HG02852 (cell line): Measurements from ENCODE around the gene GGCX.
"Not testable (repeated sequence)": the region's sequence is repeated elsewhere in the genome, so short reads cannot be mapped to it uniquely, and the experiment has no call there.

Experiments used
- ATAC-seq: cut with Tn5 transposase; IDR thresholded peaks from one replicate; pipeline ENCODE4 v1.9.1; 2021; ENCODE audit warnings: mild to moderate bottlenecking, moderate library complexity; ENCODE audit not compliant: unreplicated experiment

Gene GGCX

DNA sequence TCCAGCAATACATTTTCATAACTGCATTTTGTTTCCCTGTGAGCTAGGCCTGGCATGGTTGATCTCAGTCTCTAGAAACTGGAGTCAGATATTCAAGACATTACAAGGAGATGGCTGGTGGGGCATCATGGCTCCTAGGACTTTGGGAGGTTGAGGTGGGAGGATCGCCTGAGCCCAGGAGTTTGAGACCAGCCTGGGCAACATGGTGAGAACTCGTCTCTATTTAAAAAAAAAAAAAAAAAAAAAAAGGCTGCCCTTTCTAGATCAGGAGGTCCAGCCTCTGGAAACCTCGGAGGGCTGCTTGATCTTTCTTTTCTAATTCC, 15.7 kb upstream of the GGCX start:
- no peak for ATAC-seq

DNA sequence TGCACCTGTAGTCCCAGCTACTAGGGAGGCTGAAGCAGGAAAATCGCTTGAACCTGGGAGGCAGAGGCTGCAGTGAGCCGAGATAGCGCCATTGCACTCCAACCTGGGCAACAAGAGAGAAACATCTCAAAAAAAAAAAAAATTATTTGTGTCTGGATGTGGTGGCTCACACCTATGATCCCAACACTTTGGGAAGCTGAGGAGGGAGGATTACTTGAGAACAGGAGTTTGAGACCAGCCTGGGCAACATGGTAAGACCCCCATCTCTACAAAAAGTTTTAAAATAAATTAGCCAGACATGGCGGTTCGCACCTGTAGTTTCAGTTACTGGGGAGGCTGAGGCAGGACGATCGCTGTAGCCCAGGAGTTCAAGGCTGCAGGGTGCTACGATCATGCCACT, 14.4 kb upstream of the GGCX start:
- no peak for ATAC-seq

DNA sequence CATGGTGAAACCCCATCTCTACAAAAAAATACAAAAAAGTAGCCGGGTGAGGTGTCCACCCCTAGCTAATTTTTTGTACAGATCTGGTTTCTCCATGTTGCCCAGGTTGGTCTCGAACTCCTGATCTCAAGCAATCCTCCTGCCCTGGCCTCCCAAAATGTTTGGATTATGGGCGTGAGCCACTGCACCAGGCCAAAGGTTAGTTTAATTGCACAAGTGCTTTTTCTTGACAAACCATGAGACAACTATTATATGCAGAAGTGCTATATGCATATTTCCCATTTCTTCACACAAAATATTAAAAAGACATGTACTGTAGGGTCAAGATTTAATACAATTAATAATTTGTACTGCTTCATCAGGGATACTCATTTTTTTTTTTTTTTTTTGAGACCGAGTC, 5.0 kb upstream of the GGCX start:
- ATAC-seq: no peak

DNA sequence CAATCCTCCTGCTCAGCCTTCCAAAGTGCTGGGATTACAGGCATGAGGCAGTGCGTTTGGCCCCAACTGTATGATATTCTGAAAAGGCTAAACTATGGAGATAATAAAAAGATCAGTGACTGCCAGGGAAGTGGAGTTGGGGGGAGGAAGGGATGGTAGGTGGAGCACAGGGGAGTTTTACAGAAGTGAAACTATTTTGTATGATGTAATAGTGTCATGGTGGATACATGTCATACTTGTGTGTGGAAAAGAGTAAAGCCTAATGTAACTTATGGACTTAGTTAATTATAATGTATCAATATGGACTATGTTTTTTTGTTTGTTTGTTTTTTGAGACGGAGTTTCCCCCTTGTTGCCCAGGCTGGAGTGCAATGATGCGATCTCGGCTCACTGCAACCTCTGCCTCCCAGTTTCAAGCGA, 2.9 kb upstream of the GGCX start:
- no peak for ATAC-seq

DNA sequence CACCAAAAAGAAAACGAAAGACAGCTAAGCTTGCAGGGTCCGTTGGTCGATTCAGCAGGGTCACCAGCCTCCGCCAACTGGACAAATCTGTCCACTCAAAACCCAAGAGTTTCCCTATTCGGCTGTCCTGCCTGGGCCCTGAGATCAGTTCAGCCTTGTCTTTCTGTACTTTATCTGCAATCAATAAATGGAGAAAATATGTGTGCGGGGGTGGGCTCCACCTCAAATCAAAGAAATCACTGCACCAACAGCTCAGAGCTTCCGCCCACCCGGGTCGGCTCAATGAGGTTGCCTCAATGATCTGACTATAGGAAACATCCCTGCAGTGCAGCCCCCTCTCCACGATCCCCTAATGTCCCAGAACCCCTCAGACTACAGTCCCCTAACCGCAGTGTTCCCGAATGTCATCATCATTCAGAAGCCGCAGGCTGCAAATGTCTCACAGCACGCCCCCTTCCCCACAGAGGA, 447 bp downstream of the GGCX start:
- ATAC-seq: peak; percentile 26

DNA sequence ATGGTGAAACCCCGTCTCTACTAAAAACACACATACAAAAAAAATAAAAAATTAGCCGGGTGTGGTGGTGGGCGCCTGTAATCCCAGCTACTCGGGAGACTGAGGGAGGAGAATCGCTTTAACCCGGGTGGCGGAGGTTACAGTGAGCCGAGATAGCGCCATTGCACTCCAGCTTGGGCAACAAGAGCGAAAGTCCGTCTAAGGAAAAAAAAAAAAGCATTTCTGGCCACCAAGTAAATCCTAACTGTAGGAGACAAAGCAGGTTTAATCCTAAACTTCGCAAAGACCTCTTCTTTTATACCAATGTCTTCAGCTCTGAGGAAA, 928 bp downstream of the GGCX start:
- ATAC-seq: not testable (repeated sequence)

DNA sequence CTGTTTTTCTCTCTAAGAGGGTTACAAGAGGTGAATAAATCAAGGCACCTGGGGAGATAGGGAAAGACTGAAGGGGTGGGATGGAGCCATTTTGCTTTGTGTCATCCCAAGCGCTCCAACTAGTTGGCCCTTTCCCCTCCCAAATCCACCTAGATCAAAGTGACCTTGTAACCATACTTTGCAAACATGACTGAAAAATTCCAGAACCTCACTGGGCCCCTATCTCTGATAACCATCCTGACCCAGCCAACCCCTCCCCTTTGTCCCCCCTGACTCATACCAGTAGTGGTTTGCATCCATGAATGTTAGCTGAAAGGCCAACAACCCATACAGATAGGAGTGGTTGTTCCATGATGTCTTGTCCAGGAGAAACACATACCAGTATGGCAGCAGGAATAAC, 3.1 kb downstream of the GGCX start:
- no peak for ATAC-seq

DNA sequence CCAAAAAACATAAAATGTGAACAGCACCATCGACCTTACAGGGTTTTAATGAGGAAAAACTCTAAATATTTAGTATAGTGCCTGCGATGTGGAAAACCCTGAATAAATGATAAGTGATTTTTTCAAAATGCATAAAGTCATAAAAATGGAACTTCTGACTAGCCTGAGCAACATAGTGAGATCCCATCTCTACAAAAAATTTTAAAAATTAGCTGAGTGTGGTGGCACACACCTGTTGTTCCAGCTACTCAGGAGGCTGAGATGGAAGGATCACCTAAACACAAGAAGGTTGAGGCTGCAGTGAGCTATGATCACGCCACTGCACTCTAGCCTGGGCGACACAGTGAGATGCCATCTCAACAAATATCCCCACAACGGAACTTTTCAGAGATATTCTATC, 4.2 kb downstream of the GGCX start:
- ATAC-seq: no peak

DNA sequence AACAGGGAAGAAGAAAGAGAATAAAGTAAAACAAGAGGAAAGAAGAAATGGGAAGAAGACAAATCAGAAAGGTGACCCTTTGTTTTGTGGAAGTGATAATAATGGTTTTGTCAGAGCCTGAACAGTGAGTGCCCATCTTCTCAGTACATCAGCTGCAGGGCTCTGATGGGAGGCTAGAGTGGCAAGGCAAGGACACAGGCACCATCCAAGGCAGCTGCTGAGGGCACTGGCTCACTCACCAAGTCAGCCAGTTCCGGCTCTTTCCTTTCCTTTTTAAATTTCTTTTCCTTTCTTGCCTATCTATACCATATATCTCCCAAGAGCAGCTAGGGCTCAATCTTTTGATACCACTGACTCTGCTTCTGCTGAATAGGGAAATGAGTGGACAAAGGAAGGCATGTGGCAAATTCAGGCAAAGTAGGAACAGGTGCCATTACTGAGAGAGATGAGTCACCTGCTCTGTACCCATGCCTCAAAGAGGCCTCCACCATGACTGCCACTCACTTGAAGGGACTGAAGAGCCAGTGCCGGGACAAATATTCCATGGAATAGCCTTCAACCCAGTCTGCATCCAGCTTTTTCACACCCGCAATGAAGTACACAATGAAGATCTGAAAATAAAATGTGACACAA, 6.2 kb downstream of the GGCX start:
- no peak for ATAC-seq

DNA sequence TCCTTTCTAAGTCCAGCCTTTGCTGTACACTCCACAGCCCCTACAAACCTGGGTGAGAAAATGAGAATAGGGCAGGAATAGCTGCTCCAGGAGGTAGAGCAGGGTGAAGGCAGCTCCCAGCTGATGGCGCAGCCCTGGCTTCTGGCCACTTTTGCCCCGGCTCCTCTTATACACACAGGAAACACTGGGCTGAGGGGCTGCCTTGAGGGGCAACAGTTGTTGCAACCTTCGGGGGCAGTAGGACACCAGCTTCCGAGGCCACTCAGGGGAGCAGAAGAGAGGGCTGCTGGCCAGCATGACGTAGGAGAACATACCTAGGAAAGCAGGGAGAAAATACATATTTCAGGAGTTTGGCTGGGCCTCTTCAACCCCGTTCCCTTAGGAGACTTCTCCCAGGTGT, 8.1 kb downstream of the GGCX start:
- no peak for ATAC-seq

DNA sequence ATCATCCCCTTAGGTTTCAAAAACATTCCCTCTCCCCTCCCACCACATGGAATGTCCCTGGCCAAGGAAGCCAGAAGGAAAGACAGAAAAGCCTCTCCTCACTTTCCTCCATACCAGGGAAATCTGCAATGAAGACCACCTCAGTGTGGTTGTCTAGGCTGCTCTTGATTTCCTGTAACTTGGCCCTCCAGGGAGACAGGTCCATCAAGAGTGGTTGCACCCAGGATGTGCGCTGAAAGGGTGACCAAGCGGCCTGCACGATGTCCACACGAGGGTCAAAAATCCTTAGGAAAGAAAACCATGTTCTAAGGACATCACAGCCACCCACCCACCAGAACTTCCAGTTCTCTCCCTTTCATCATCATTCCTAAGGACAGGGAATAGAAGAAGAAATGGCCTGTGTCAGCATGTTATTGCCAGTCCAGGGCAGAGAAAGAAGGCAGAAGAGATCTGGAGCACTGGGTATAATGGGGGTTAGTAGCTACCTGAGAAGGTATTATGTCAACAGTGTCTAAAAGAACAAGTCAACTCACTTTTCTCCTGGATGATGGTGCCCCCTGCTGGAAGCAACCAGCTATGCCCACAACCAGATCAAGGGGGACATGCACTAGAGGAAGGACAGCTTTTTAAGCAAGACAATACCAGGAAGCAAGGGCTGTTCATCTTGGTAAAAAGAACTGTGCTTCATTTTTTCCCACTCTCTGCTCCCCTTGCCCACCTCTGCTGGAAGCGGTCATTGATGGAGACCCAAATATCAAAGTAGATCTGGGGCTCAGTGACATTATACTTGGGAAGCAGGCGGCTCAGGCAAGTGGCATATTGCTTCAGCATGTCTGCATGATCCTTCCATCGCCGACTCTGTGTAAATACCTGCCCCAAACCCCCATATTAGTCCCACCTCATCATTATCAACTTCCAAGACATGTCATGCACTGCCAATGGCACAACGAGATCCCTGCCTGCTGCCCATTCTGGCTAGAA, 9.3 kb downstream of the GGCX start:
- ATAC-seq: peak; percentile 89

DNA sequence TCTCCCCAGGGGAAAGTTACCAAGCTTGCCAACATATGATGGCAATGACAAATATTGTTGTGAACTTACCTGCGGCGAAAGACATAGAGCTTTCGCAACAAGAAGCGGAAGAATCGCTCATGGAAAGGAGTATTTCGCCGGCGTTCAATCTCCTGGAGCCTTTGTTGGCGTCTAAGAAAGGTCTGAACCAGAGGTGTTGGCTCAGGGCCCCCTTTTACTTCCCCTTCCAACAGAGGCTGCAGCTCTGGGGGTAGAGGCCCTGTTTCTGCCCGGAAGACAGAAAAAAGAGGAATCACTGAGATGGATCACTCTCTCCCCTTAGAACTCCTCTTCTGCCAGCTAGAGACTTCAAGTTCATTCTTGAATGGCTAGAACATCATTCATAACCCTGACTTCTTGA, 10.8 kb downstream of the GGCX start:
- no peak for ATAC-seq

DNA sequence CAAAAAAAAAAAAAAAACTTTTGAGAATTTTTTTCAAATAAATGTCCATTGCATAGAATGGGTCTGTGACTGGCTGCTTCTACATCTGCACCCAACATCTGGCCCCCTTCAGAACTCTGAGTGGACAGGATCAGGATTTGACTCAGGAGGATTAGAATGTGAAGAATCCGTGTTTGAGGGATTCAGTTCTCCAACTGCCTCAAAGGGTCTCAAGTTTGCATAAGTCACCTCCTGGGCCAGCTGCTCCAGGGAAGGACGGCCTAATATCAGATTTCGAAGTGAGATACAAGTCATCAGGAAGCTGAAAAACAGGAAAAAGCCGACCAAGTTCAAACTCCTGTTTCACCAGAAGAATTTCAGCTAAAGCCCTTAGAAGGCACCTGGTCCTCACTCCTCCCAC, 11.5 kb downstream of the GGCX start:
- ATAC-seq: no peak

DNA sequence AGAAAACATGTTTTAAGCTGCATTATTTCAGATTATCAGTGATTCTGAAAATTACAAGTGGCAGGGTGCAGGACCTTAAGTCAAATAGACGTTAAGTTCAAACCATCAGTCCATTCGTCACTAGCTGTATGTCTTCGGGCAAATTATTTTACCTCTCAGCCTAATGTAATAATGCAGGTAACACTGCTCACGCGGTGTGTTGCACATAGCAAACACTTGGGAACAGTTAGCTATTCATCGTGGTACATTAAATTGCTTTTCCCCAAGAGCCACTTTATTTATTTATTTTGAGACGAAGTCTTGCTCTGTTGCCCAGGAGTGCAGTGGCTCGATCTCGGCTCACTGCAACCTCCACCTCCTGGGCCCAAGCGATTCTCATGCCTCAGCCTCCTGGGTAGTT, 12.2 kb downstream of the GGCX start:
- ATAC-seq: no peak

DNA sequence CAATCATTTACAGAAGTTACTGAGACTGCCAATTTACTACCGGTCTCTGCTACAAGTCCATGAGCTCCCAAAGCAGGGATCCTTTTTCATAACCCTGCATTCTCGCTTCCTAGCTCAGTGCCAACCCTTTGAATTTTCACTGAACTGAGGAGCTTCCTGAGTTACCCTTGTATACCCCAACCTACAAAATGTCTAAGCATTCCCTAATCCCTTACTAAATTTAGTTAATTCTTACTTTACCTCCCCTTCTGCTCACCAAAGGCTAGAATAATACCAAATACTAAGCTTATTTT, 12.7 kb downstream of the GGCX start:
- no peak for ATAC-seq

DNA sequence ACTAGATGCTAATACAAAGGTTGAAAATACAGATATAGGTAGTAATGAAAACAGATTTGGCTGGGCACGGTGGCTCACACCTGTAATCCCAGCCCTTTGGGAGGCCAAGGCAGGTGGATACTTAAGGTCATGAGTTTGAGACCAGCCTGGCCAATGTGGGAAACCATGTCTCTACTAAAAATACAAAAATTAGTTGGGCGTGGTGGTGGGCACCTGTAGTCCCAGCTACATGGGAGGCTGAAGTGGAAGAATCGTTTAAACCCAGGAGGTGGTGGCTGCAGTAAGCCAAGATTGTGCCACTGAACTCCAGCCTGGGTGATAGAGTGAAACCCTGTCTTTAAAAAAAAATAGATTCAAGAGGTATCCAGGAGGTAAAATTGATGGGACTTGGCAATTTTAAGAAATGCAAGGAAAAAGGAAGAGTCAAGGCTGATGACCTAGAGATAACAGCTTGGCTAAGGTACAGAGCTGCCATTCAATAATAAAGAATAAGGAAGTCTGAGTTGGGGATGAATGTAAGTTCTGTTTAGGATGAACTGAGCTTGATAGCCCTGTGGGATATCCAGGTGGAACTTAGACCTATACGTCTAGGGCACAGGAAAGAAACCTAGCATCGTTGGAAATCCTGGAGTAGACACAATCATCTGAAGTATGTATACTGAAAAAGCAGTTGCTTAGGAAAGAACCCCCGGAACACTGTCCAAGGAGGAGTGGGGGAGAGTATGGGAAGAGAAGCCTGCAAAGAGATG, 13.3 kb downstream of the GGCX start:
- ATAC-seq: no peak

DNA sequence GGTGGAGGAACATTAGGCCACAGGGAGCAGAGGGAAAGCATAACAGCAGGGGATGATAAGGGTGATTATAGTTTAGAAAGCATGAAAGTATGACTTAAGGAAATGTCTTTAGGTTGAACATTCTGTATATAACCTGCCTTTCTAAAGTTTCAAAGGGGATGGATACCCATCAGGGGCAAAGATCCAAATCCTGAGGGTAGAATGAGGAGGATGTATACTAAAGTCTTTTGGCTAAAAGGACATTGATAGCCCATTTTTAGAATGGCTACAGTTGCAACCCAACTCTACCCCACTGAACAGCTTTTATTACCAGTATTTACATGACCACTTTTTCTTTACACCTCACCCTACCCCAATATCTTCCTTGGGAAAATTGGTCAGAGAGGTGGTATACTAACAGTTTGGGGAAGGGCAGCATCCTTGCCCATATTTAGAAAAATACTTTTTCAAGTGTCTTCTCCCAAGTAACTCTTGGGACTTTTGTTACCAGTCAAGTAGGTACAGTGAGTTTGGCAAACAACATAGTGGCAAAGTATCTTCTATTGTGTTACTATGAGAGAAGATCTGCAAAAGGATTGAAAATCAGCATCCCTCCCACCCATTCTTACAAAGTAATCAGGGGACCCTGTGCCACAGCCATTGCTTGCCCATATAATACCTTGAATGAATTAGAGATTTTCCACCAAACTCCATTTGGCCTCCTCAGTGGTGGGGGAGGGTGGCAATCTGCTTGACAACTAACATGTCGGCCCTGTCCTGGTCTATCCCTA, 14.0 kb downstream of the GGCX start:
- no peak for ATAC-seq

DNA sequence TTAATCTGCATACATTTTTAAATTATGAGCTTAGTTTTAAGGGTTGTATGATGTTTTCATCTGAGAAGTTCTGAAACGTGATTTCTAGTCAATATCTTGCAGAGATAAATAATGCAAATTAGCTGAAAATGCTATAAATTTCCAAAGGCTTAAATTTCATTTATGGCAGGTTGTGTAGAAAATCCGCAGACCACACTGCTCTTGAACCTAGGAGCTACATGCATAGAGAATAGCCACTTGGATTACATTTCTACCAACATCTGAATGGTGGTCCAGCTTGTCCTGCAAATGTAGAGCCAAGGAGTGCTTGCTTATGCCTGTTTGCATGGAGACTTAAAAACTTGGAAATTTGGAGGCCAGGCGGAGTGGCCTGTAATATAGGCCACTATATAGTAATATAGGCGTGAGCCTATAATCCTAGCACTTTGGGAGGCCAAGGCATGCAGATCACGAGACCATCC, 15.5 kb downstream of the GGCX start:
- no peak for ATAC-seq

DNA sequence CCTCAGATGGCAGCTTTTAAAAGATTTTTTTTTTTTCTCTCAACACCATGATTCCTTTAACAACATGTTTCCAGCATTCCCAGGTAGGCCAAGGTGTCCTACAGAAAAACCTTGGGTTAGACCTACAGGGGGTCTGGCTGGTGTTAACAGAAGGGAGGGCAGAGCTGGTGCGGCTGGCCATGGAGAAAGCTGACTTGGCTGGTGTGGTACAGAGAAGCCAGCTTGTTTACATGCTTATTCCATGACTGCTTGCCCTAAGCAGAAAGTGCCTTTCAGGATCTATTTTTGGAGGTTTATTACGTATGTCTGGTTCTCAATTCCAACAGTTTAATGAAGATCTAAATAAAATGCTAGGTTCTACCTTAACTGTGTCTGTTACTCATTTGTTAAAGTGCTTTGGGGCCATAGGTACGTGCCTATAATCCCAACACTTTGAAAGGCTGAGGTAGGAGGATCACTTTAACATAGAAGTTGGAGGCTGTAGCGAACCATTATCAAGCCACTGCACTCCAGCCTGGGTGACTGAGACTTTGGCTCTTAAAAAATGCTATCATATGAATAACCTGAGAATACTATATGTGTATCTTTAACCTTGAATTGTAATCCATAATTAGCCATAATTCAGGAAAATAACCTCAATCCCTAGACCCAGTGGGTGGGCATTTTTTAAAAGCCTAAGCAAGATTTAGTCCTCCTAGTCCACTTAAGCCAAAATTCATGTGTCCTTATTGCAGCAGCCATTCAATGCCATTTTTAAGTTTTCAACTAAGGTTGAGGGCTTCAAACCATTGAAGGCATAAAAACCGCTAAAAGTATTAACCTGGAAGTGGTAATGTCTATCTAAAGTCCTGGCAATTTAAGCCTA, 16.1 kb downstream of the GGCX start:
- ATAC-seq: not testable (repeated sequence)

DNA sequence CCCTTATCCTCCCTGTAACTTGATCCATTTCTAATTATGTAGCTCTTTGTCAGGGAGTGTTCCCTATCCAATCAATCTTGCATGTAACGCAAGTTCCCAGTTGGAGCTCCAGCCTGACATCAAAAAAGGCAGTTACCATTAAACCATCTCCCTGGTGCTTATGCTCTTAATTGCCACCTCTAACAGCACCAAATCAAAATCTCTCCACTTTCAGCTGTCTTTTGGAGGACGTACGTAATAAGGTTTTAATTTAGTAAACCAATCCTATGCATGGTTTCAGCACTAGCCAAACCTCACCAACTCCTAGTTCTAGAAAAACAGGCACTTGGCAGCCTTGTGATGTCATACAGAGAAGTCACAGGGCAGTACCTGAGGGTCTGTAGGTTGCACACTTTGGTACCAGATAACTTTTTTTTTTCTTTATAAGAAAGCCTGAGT, 17.0 kb downstream of the GGCX start:
- ATAC-seq: not testable (repeated sequence)
